GM19240 (cell line): Measurements from ENCODE around the gene LRRC70.
"Not testable (repeated sequence)": the region's sequence is repeated elsewhere in the genome, so short reads cannot be mapped to it uniquely, and the experiment has no call there.

Experiments used
- DNase-seq: peaks from one replicate; pipeline ENCODE4 v3.0.0; 2011; ENCODE audit warnings: low spot score; ENCODE audit not compliant: insufficient read length

The LRRC70 gene, protein sequence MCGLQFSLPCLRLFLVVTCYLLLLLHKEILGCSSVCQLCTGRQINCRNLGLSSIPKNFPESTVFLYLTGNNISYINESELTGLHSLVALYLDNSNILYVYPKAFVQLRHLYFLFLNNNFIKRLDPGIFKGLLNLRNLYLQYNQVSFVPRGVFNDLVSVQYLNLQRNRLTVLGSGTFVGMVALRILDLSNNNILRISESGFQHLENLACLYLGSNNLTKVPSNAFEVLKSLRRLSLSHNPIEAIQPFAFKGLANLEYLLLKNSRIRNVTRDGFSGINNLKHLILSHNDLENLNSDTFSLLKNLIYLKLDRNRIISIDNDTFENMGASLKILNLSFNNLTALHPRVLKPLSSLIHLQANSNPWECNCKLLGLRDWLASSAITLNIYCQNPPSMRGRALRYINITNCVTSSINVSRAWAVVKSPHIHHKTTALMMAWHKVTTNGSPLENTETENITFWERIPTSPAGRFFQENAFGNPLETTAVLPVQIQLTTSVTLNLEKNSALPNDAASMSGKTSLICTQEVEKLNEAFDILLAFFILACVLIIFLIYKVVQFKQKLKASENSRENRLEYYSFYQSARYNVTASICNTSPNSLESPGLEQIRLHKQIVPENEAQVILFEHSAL

DNA sequence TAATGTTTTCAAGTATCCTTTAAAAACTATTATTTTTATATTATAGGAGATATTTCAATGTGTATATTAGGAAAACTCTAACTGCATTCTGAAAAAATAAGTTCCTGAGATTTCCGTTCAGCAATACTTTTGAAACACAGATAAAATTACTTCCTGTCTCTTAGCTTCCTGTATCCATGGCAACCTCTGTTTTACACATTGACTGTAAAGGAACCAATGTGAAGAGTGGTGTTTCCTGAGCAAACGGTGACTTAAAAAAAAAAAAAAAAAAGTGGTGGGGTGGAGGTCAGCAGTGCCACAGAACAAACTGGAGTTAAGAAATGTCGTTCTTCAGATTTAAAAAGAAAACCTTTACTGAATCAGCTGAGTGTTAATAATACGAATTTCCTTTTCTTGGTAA lies at the start of gene LRRC70:
LRRC70 (plus strand) TSS at position 280 of the 400 bp plus-strand sequence. CDS start 620 bp downstream, outside the sequence.
- no peak for DNase-seq

GRCh38 chr5:62533597-62533996 lies 45.0 kb upstream of the LRRC70 start:
- no peak for DNase-seq

- DNase-seq = no peak
These were observed 44.0 kb upstream of the LRRC70 start for GRCh38 chr5:62534461-62535236.

DNA sequence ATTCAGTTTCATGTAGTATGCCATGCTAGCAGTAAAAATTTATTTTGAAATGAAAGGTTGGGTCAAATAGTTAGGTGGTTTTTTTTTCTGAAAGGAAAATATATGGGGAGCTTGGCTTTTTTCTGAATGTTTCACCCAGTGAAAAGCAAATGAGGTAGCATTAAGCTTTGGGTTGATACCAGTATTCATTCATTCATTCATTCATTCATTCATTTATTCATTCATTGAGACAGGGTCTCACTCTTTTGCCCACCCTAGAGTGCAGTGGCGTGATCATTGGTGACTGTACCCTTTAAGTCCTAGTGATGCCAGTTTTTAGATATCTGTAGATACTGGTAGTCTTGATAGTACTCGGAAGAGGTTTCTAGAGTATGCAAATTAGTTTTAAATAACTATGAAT lies 42.4 kb upstream of the LRRC70 start:
- DNase-seq = no peak

- DNase-seq = no peak
These were observed 41.8 kb upstream of the LRRC70 start for GRCh38 chr5:62536783-62537182.

DNA sequence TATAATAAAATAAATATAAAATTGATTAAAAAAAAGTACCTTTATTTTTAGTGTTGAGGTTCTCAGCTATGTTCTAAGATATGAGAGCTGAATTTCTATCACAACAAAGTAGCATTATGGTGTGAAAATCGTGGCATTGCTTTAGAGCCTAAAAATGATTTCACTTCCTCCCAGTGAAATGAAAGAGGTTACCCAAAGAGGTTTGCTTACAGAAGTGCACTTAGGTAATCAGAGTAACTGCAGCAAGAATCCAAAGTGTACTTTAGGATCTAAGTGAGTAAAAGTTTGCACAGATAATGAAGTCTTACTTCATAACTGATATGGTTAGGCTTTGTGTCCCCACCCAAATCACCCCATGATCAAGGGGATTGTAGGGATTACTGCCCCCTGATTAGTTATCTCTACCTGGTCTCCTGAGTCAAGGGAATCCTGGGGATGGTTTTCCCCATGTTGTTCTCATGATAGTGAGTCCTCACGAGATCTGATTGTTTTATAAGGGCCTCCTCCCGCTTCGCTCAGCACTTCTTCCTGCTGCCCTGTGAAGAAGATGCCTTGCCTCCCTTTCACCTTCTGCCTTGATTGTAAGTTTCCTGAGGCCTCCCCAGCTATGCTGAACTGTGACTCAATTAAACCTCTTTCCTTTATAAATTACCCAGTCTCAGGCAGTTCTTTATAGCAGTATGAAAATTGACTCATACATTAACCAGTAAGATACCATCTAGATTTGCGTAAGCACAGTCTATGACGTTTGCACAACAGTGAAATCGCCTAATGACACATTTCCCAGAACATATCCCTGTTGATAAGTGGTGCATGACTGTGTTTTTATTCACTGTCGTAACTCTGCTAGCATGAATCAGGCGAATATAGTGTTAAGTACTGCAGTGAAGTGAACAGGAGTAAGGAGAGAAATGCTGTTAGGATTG lies 40.3 kb upstream of the LRRC70 start:
- no peak for DNase-seq

- DNase-seq = no peak
These were observed 35.9 kb upstream of the LRRC70 start for GRCh38 chr5:62542720-62543119.

- no peak for DNase-seq
These were observed 30.5 kb upstream of the LRRC70 start for GRCh38 chr5:62547945-62548630.

GRCh38 chr5:62550103-62550502 lies 28.5 kb upstream of the LRRC70 start:
- DNase-seq = no peak

DNA sequence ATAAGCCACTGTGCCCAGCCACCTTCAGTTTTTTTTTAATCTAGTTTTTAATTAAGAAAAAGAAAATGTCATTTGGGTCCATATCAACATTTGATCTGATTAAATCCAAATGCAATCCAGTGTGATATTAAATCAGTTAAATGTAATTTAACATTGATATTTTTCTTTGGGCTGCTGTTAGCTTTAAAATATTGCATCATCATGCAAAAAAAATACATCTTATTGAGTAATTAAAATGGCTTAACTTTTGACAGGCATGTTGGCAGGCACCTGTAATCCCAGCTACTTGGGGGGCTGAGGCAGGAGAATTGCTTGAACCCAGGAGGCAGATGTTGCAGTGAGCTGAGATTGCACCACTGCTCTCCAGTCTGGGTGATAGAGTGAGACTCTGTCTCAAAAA lies 22.7 kb upstream of the LRRC70 start:
- DNase-seq = no peak

GRCh38 chr5:62558941-62559340 lies 19.7 kb upstream of the LRRC70 start:
- DNase-seq = no peak

GRCh38 chr5:62560786-62561185 lies 17.8 kb upstream of the LRRC70 start:
- no peak for DNase-seq

- no peak for DNase-seq
These were observed 16.7 kb upstream of the LRRC70 start for GRCh38 chr5:62561896-62562295.

GRCh38 chr5:62562867-62563266 lies 15.8 kb upstream of the LRRC70 start:
- no peak for DNase-seq

DNA sequence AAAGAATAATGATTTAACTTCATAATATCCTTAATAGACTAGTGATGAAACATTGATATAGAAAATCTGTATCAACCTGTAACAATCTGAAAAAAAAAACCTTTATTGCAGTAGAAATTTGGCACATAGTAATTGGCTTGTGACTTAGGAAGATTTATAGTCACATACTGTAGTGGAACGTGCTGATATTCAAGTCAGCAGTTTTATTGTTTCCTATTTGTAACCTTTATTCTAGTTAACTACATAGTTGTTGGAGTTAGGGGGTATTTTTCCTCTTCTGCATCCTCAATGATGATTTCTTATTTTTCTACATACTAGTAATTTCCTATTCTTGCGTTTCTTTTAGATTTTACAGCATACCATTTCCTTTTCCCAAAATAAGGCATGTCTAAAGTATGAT lies 14.5 kb upstream of the LRRC70 start:
- DNase-seq = no peak

- not testable (repeated sequence) for DNase-seq
These were observed 12.9 kb upstream of the LRRC70 start for GRCh38 chr5:62565740-62566139.

DNA sequence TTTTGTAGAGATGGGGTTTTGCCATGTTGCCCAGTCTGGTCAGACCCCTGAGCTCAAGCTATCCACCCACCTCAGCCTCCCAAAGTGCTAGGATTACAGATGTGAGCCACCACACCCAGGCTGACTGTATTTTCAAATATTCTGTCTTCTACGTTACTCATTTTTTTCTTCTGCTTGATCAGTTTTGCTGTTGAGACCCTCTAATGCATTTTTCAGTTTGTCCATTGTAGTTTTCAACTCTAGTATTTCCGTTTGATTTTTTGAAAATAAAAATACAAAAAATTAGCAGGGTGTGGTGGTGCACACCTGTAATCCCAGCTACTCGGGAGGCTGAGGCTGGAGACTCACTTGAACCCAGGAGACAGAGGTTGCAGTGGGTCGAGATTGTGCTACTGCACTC lies 10.5 kb upstream of the LRRC70 start:
- DNase-seq = no peak

- DNase-seq = no peak
These were observed 9.7 kb upstream of the LRRC70 start for GRCh38 chr5:62568800-62569432.

DNA sequence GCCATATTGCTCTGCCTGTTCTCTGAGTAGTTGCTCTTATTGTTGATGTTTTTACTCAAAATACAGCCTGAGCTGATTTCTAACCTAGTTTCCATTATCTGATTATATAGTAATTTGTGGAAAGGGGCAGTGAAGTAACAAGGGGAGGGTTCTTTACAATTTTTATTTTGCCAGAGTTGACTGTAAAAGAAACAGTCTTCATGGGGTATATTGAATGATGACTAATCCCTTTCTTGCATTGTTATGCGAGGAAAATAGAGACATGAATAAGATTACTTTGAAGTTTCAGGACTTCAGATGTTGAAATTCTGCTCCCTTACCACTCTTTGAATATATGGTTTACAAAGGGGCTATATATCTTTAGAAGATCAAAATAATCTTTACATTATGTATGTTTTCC lies 9.1 kb upstream of the LRRC70 start:
- DNase-seq = no peak

DNA sequence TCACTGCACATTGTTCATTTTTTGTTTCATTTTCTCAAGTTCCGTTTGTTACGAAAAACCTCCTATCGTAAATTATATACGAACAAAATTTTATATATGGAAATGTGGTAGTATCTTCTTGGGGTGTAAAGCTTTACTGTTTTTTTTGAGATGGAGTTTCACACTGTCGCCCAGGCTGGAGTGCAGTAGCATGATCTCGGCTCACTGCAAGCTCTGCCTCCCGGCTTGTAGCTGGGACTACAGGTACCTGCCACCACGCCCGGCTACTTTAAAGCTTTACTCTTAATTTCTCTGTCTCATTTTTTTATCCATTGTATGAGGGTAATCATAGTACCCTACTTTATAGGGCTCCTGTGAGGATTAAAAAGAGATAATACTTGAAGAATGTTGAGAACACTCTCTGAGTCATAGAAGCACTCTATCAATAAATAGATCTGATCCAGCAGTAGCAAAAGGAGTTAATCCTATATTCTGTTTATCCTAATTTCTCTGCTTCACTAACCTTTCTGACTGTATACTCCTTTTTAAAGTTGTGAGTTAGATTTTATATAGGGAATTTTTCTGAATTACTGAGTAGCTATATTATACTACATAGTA lies 5.6 kb upstream of the LRRC70 start:
- no peak for DNase-seq
